Suprapubic skin (tissue), 4 donors: ENCODE data around the gene CDC5L. TPM values are rescaled to one million over a fixed set of nuclear protein-coding genes. Genes with fewer than 3 reads are reported as not detected.

Experiments
- DNase-seq, 2 donors: peaks; one replicate each; pipeline ENCODE4 v3.0.0-alpha.2; 2019; ENCODE audit warnings: low spot score in 2 of 2
- H3K27ac ChIP-seq: fragments of 200-600 bp; sonication (generic); one replicate; pipeline ENCODE4 v1.5.1; 2019
- H3K27me3 ChIP-seq: fragments of 200-600 bp; sonication (generic); one replicate; pipeline ENCODE4 v1.5.1; 2019
- H3K36me3 ChIP-seq: fragments of 200-600 bp; sonication (generic); one replicate; pipeline ENCODE4 v1.5.1; 2019
- H3K4me1 ChIP-seq: fragments of 200-600 bp; sonication (generic); one replicate; pipeline ENCODE4 v1.5.1; 2019
- H3K4me3 ChIP-seq: fragments of 200-600 bp; sonication (generic); one replicate; pipeline ENCODE4 v1.5.1; 2019; ENCODE audit warnings: mild to moderate bottlenecking
- H3K9me3 ChIP-seq: fragments of 200-600 bp; sonication (generic); one replicate; pipeline ENCODE4 v1.5.1; 2019
- EP300 ChIP-seq: sonication (generic); formaldehyde crosslinking; IDR thresholded peaks from one replicate; pipeline ENCODE4 v1.6.1; 2017; ENCODE audit warnings: antibody characterized with exemption
- POLR2A ChIP-seq, 2 donors: fragments of 450-650 bp; IDR thresholded peaks; one replicate each; pipeline ENCODE4 v1.6.1; 2017; ENCODE audit warnings: antibody characterized with exemption in 2 of 2, mild to moderate bottlenecking in 2 of 2, moderate library complexity in 2 of 2
- POLR2AphosphoS5 ChIP-seq, 3 donors: sonication (generic); formaldehyde crosslinking; IDR thresholded peaks; one replicate each; pipeline ENCODE4 v1.6.1; 2017; ENCODE audit warnings: antibody characterized with exemption in 3 of 3
- WGBS: methylation state at CpG from one replicate; pipeline ENCODE4 v1.1.5; 2018; 5-methylcytosine and 5-hydroxymethylcytosine counted together
- total RNA-seq, 4 donors: library from RNA; depleted of rRNA; stranded (reverse); fragments of >200 nt; gene quantifications; one replicate each; pipeline ENCODE4 v1.1.0, GENCODE V29; 2016
- TF ChIP-seq, protein P1 (sequence below), 2 donors: fragments of 200-600 bp in 1 of 2; fragments of 450-650 bp in 1 of 2; sonication (generic) in 1 of 2; IDR thresholded peaks; one replicate each; pipeline ENCODE4 v1.5.1; 2016 to 2019; ENCODE audit warnings: antibody characterized with exemption in 2 of 2, mild to moderate bottlenecking in 1 of 2, moderate library complexity in 1 of 2

Gene CDC5L
- total RNA-seq, 4 donors from 2014 or later = 12.3 to 16.6 (median 15.4) TPM

DNA sequence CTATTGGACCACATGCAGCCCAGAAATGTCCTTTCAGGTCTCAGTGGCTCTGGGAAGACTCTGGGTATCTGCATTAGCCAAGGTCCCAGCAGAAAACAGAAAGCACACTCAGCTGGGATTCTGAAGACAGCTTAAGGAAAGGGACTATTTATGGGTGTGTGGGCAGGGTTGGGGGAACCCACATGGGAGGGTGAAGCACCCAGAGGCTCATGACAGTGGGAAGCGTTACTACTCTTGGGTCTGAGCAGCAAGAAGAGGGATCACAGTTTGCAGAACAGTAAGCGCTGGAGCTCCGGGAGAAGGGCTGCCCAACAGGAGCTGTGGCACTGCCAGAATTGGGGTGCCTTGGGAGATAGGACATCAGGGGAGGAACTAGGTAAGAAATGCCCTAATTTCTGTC lies 12.4 kb upstream of the CDC5L start:
- H3K4me3 ChIP-seq = no peak overlapping the region
- 73% methylated on average over 3 of the region's 3 CpGs for WGBS
- no peak overlapping the region for H3K27ac ChIP-seq
- TF ChIP-seq, protein P1, sequence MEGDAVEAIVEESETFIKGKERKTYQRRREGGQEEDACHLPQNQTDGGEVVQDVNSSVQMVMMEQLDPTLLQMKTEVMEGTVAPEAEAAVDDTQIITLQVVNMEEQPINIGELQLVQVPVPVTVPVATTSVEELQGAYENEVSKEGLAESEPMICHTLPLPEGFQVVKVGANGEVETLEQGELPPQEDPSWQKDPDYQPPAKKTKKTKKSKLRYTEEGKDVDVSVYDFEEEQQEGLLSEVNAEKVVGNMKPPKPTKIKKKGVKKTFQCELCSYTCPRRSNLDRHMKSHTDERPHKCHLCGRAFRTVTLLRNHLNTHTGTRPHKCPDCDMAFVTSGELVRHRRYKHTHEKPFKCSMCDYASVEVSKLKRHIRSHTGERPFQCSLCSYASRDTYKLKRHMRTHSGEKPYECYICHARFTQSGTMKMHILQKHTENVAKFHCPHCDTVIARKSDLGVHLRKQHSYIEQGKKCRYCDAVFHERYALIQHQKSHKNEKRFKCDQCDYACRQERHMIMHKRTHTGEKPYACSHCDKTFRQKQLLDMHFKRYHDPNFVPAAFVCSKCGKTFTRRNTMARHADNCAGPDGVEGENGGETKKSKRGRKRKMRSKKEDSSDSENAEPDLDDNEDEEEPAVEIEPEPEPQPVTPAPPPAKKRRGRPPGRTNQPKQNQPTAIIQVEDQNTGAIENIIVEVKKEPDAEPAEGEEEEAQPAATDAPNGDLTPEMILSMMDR (IDR thresholded peaks at IDR 0.05) = no peak
- TF ChIP-seq EP300 (no peak), POLR2AphosphoS5 (IDR thresholded peaks at IDR 0.05) (no peak)
- H3K36me3 ChIP-seq = no peaks in the 10 kb centered on the region
- H3K27me3 ChIP-seq = no peaks in the 10 kb centered on the region
- H3K4me1 ChIP-seq = no peaks in the 10 kb centered on the region
- DNase-seq = no peak
- H3K9me3 ChIP-seq = no peaks in the 10 kb centered on the region

DNA sequence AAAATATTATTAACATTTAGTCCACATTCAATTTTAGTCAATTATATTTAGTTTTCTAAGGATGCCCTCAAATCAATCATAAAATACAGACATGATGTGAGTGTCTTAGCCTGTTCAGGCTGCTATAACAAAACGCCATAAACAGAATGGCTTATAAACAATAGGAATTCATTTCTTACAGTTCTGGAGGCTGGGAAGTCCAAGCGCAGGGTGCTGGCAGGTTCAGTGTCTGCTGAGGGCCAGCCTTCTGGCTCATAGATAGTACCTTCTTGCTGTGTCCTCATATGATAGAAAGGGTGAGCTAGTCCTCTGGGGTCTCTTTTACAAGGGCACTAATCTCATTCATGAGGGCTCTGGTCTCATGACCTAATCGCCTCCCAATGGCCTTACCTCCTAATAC lies 10.0 kb upstream of the CDC5L start:
- no peaks in the 10 kb centered on the region for H3K4me1 ChIP-seq
- H3K4me3 ChIP-seq = no peak overlapping the region
- no peak overlapping the region for H3K27ac ChIP-seq
- H3K27me3 ChIP-seq = no peaks in the 10 kb centered on the region
- H3K9me3 ChIP-seq = no peaks in the 10 kb centered on the region
- DNase-seq = no peak
- TF ChIP-seq POLR2A (IDR thresholded peaks at IDR 0.05) = no peak
- TF ChIP-seq, protein P1 (IDR thresholded peaks at IDR 0.05) = no peak
- TF ChIP-seq POLR2AphosphoS5 (IDR thresholded peaks at IDR 0.05) = no peak
- no peak for TF ChIP-seq EP300
- WGBS = 93% methylated on average over 3 of the region's 3 CpGs
- H3K36me3 ChIP-seq = no peaks in the 10 kb centered on the region

DNA sequence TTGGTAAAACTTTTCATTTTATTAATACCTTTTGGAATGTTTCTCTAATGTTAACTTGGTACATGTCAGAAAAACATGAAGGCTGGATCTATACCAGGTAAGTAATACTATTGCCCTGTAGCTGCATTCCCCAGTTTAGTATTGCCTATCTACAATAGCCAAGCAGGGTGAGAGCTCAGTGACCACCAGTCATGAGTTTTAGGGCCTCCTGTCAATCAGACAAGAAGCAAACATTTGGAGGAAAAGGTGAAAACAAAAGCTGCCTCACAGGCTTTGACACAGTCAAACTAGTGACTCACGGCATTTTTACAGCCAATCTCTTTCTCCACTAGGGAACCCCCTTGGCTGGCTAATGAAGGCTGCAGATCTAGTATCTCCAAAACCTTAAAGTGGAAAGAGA lies 9.5 kb upstream of the CDC5L start:
- Histone ChIP-seq H3K4me1 (no peaks in the 10 kb centered on the region), H3K27ac (no peak overlapping the region), H3K4me3 (no peak overlapping the region), H3K9me3 (no peaks in the 10 kb centered on the region), H3K36me3 (no peaks in the 10 kb centered on the region), H3K27me3 (no peaks in the 10 kb centered on the region)
- DNase-seq = no peak
- WGBS = 93% methylated on average over 1 of the region's 1 CpG
- TF ChIP-seq, protein P1 (IDR thresholded peaks at IDR 0.05) = no peak
- TF ChIP-seq POLR2AphosphoS5 (IDR thresholded peaks at IDR 0.05) (no peak), POLR2A (IDR thresholded peaks at IDR 0.05) (no peak), EP300 (no peak)

DNA sequence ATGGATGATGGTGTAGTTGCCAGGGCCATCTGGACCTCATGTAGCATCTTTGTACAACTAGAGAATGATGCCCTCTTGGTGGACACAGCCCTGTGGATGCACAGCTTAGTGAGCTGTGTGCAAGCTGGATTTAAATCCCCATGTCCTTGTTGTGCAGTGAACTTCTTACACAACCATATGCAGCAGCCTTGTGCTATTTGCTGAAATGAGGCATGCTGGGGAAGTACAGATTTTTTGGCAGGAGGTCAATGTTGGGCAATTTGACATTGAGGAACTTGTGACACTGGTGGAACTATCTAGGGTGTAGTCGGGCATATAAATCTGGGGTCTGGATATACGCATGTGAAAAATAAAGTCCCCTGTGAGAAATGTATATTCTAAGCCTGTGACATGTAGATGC lies 5.8 kb upstream of the CDC5L start:
- H3K9me3 ChIP-seq = no peaks in the 10 kb centered on the region
- DNase-seq = no peak
- no peak overlapping the region for H3K4me3 ChIP-seq
- no peaks in the 10 kb centered on the region for H3K27me3 ChIP-seq
- H3K4me1 ChIP-seq = peaks cover 6% of the 10 kb centered on the region
- H3K27ac ChIP-seq = no peak overlapping the region
- no peak for TF ChIP-seq POLR2A (IDR thresholded peaks at IDR 0.05)
- H3K36me3 ChIP-seq = no peaks in the 10 kb centered on the region
- WGBS = 53% methylated on average over 2 of the region's 2 CpGs

DNA sequence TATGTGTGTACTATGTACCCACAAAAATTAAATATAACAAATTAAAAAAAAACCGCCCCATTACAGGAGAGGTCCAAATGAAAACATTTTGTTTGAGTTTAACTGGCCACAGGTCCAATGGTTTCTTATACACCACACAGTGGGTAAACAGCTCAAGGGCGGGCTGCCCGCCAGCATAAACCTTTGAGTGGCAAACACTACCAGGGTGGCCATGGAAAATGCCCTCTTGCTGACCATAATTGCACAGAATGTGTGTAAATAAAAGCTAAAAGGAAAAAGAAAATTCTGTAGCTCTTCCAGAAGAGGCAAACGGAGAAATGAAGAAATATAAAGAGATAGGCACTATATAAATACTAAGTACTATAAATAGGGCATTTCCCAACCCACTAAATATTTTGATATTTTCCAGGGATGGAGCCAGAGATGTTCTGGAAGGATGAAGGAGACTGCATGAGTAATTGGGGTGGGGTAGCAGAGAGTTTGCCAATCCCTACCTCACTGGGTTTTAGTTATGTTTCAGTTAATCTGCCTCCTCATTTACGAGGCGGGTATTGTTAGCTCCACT lies 1.1 kb upstream of the CDC5L start:
- TF ChIP-seq POLR2AphosphoS5 (IDR thresholded peaks at IDR 0.05) = peak in 1 of 3 donors; percentile 9
- no peak for TF ChIP-seq POLR2A (IDR thresholded peaks at IDR 0.05)
- TF ChIP-seq EP300 = no peak
- Histone ChIP-seq H3K9me3 (no peaks in the 10 kb centered on the region), H3K4me1 (peaks cover 24% of the 10 kb centered on the region), H3K4me3 (peak overlapping the region; percentile 95), H3K36me3 (peaks cover 3% of the 10 kb centered on the region), H3K27me3 (no peaks in the 10 kb centered on the region), H3K27ac (peak overlapping the region; percentile 97)
- DNase-seq = peak in 1 of 2 donors; percentile 71
- 41% methylated on average over 6 of the region's 6 CpGs for WGBS

DNA sequence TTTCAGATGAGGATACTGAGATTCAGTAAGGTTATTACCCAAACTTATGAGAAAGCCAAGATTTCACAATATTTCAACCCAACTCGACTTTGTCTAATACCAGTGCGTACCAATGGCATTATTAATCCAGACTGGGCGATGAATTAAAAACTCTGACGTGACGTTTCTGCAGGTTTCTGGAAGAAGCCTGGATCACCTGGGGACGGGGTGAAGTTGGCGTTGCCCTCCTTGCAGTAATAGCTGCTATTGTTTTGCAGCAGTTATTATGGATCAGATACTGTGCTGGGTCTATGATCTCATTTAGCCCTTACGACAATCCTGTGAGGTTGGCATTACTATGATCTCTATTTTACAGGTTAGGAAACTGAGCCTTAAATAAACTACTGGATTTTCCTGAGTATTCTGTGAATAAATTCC lies 569 bp upstream of the CDC5L start:
- Histone ChIP-seq H3K36me3 (peaks cover 8% of the 10 kb centered on the region), H3K27ac (peak overlapping the region; percentile 97), H3K27me3 (no peaks in the 10 kb centered on the region), H3K4me3 (peak overlapping the region; percentile 95), H3K4me1 (peaks cover 24% of the 10 kb centered on the region), H3K9me3 (no peaks in the 10 kb centered on the region)
- DNase-seq = no peak
- TF ChIP-seq EP300 (no peak), POLR2AphosphoS5 (IDR thresholded peaks at IDR 0.05) (no peak), POLR2A (IDR thresholded peaks at IDR 0.05) (no peak)
- TF ChIP-seq, protein P1 (IDR thresholded peaks at IDR 0.05) = no peak
- WGBS = 3% methylated on average over 8 of the region's 8 CpGs
